Activated CD8-positive, alpha-beta T cell treated with anti-CD3 and anti-CD28 coated beads for 36 hours (primary cell): ENCODE measurements around the gene LRP1. TPM values are rescaled to one million over a fixed set of nuclear protein-coding genes. Genes with fewer than 3 reads are reported as not detected.
A peak's percentile ranks its signal among the peaks of the same experiment; 100 is the strongest.

Source experiments
- ATAC-seq: fragments of 200-7000 bp; cut with Tn5 transposase; one replicate; pipeline ENCODE4 v1.10.0; 2021; ENCODE audit warnings: mild to moderate bottlenecking, moderate library complexity
- CTCF ChIA-PET: fragments of 350-600 bp; sonication (Branson Sonifier 250); formaldehyde crosslinking; loops from one replicate; lab custom pipeline; 2021; ENCODE audit warnings: antibody characterized with exemption; lab: Charles Lee
- POLR2A ChIA-PET: fragments of 350-600 bp; sonication (Branson Sonifier 250); formaldehyde crosslinking; loops from one replicate; lab custom pipeline; 2021; ENCODE audit warnings: antibody characterized with exemption; lab: Charles Lee
- DNase-seq: peaks from one replicate; pipeline ENCODE4 v3.0.0-alpha.2; 2020
- H3K27ac Mint-ChIP-seq: one replicate; pipeline ENCODE4 v1.8.0; 2021; ENCODE audit warnings: mild to moderate bottlenecking, mixed read lengths
- H3K27me3 Mint-ChIP-seq: one replicate; pipeline ENCODE4 v1.8.0; 2021; ENCODE audit warnings: mixed read lengths
- H3K36me3 Mint-ChIP-seq: one replicate; pipeline ENCODE4 v1.8.0; 2021; ENCODE audit warnings: low read depth, mixed read lengths
- H3K4me1 Mint-ChIP-seq: one replicate; pipeline ENCODE4 v1.8.0; 2021; ENCODE audit warnings: low read depth, mixed read lengths
- H3K4me3 Mint-ChIP-seq: one replicate; pipeline ENCODE4 v1.8.0; 2021; ENCODE audit warnings: mild to moderate bottlenecking, moderate library complexity, mixed read lengths
- H3K9me3 Mint-ChIP-seq: one replicate; pipeline ENCODE4 v1.8.0; 2021; ENCODE audit warnings: mixed read lengths
- intact Hi-C: fragments of 100-400 bp; cut with micrococcal nuclease; formaldehyde crosslinking; loops from one replicate; pipeline ENCODE4 v1.10.0; 2022
- total RNA-seq, 2 experiments: library from RNA; stranded (reverse); gene quantifications; one replicate each; pipeline ENCODE4 v1.2.3, GENCODE V29; 2021
- TF ChIP-seq, protein P1 (sequence below): fragments of 200-600 bp; IDR thresholded peaks from one replicate; pipeline ENCODE4 v1.8.0; 2022; ENCODE audit warnings: antibody characterized with exemption, mild to moderate bottlenecking

LRP1 gene
- total RNA-seq, 2 experiments from 2014 or later, result 1.5 to 1.9 TPM

DNA sequence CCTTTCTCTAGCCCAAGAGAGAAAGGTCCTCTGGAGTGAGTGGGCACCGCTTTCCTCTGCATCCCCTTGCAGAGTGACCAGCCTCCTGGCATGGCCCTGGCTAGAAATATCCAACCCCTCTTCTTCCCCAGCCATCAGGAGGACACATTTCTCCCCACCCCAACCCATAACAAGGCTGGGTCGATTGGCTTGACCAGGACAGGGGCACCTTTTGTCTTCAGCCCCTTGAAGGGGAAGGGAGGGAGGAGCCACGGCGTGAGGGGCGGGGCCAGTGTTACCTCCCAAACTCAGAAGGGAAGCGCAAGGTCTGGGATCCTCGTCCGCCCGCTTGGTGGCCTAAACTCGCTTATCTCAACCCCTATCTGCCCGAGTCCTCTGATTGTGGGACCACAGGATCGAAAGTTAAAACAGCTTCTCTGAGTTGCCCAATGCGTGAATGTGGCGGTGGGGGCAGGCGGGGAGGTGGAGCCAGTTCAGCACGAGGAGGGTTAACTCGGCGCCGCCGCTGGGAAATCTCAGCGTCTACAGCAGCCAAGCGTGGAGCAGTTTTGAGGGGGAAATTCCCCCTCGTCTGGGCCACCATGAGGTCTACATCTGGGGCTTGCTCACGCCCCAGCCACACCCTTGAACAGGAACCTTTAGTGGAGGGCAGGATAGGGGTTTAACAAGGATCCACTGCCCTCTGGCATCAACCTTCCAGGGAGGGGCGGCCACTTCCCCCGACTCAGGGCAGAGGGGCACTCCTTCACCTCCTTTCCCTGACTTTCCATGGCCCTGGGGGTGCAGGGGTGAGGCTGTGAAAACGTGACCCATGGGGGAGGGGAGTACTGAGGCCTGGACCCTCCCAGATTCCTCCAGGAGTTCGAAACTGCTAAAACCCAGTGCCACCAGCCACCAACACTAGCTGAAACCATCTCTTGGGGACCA is 17.9 kb upstream of the LRP1 start:
- POLR2A ChIA-PET, result interaction anchor here (1.0 to 17.5 kb wide), 23 partner anchors 14 to 481 kb away, joined by 3 to 417 read pairs (median 6); partner anchors contain the start of genes LRP1, MYO1A, NAB2 and NACA
- ATAC-seq, result peak; percentile 50
- intact Hi-C loops, result loop anchor here (2.0 to 5.0 kb wide), 3 partner anchors 22 to 103 kb away; partner anchors contain the start of genes NAB2 and ZBTB39
- TF ChIP-seq, protein P1, sequence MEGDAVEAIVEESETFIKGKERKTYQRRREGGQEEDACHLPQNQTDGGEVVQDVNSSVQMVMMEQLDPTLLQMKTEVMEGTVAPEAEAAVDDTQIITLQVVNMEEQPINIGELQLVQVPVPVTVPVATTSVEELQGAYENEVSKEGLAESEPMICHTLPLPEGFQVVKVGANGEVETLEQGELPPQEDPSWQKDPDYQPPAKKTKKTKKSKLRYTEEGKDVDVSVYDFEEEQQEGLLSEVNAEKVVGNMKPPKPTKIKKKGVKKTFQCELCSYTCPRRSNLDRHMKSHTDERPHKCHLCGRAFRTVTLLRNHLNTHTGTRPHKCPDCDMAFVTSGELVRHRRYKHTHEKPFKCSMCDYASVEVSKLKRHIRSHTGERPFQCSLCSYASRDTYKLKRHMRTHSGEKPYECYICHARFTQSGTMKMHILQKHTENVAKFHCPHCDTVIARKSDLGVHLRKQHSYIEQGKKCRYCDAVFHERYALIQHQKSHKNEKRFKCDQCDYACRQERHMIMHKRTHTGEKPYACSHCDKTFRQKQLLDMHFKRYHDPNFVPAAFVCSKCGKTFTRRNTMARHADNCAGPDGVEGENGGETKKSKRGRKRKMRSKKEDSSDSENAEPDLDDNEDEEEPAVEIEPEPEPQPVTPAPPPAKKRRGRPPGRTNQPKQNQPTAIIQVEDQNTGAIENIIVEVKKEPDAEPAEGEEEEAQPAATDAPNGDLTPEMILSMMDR, result no peak
- no peaks in the 10 kb centered on the region for H3K9me3 Mint-ChIP-seq
- DNase-seq, result peak; percentile 90
- H3K4me3 Mint-ChIP-seq, result peak overlapping the region; percentile 98
- peaks cover 52% of the 10 kb centered on the region for H3K36me3 Mint-ChIP-seq
- peaks cover 54% of the 10 kb centered on the region for H3K4me1 Mint-ChIP-seq
- H3K27ac Mint-ChIP-seq, result peak overlapping the region; percentile 99
- CTCF ChIA-PET, result interaction anchor here (0.9 to 9.8 kb wide), 21 partner anchors 13 to 358 kb away, joined by 3 to 167 read pairs (median 13); partner anchors contain the start of genes LRP1, NAB2, NEMP1 and PRIM1
- H3K27me3 Mint-ChIP-seq, result no peaks in the 10 kb centered on the region

DNA sequence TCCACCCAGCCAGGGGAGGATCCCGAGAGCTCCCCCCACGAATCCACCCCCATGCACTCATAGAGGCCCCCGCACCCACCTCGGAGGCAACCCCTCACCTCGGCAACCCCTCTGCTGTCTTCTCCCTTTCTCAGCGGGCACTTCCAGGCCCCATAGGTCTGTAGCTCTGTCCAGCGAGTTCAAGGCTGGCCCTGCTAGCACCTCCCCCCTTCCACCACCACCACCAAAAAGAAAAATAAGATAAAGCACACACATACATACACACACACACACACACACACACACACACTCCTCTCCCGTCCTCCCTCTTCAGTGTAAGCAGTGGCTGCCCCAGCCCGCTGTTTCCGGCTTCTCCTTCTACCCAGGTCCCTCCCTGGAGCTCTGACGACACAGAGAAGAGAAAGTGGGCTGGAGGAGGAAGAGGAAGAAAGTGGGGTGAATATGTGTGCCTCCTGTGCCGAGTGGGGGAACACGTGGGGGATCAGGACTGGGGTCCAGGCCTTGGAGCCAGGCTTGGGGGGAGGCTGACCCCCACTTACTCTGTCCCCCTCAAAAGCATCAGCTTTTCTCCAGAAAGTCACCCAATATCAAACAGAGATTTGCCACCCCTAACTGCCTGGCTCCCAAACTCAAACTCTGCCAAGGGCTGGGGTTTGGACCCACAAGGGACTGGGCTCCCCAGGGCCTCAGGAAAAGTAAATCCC is 17.1 kb upstream of the LRP1 start, which contains the start of gene STAT6:
TSS of gene STAT6 (minus strand) at position 332 of the 704 bp plus-strand sequence. CDS start 3,084 bp downstream, outside the sequence.
- POLR2A ChIA-PET, result interaction anchor here (0.9 to 17.5 kb wide), 33 partner anchors 13 to 482 kb away, joined by 3 to 417 read pairs (median 5); partner anchors contain the start of genes LRP1, MYO1A, NAB2 and NACA
- peaks cover 48% of the 10 kb centered on the region for H3K4me1 Mint-ChIP-seq

DNA sequence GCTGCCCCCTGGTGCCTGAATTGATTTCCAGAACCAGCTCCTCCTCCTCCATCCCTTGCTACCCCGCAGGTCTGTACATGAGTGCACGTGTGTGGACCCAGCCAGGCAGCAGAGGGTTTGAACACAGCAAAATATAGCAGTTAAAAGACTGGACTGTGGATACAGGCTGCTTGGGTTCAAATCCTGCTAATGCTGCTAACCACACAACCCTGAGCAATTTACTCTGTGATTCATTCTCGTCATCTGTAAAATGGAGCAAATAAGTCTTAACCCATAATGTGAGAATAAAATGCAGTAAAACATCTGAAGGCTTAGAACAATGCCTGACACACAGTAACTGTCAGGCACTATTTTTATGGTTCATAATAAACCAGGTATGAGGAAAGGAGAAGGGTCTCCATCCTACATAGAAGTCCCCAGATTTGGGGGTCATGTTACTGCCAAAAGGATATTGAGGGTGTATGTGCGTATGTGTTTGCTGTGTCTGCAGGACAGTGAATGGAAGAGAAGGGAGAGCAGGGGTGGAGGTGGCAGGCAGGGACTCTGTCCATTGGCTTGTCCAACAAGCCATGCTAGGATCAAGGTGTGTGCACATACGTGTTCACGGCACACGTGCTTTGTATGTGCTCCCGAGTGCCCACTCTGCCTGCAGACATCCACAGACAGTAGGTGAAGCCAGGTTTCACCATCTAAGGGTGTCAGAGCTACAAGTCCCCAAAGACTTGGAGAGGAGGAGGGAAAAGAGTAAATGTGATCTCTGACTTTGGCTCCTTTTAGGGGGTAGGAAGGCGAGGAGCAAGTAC is 15.6 kb upstream of the LRP1 start:
- ATAC-seq, result no peak
- Mint-ChIP-seq H3K4me3 (peak overlapping the region; percentile 98), H3K36me3 (peaks cover 31% of the 10 kb centered on the region), H3K27ac (peak overlapping the region; percentile 99), H3K9me3 (no peaks in the 10 kb centered on the region), H3K27me3 (no peaks in the 10 kb centered on the region), H3K4me1 (peaks cover 34% of the 10 kb centered on the region)
- TF ChIP-seq, protein P1, result peak; percentile 87
- DNase-seq, result no peak
- CTCF ChIA-PET, result interaction anchor here (0.6 to 9.8 kb wide), 49 partner anchors 9 to 428 kb away, joined by 3 to 167 read pairs (median 5); partner anchors contain the start of genes GLI1, HSD17B6, LRP1 and NAB2
- POLR2A ChIA-PET, result interaction anchor here (0.6 to 17.5 kb wide), 33 partner anchors 9 to 477 kb away, joined by 3 to 417 read pairs (median 5); partner anchors contain the start of genes ATP5F1B, LRP1, MYO1A and NAB2
- intact Hi-C loops, result loop anchor here (5.0 kb wide), 1 partner anchor 105 kb away; the partner anchor contains the start of gene ZBTB39

More for the DNA sequence above, 17.1 kb upstream of the LRP1 start, which contains the start of gene STAT6:
- intact Hi-C loops, result loop anchor here (2.0 to 5.0 kb wide), 3 partner anchors 22 to 104 kb away; partner anchors contain the start of genes NAB2 and ZBTB39
- Mint-ChIP-seq H3K27me3 (no peaks in the 10 kb centered on the region), H3K36me3 (peaks cover 46% of the 10 kb centered on the region), H3K4me3 (peak within 1 kb of the TSS; percentile 98), H3K27ac (peak within 1 kb of the TSS; percentile 99), H3K9me3 (no peaks in the 10 kb centered on the region)
- CTCF ChIA-PET, result interaction anchor here (0.8 to 9.8 kb wide), 41 partner anchors 12 to 358 kb away, joined by 3 to 167 read pairs (median 7); partner anchors contain the start of genes HSD17B6, LRP1, NAB2 and NEMP1
- DNase-seq, result peak; percentile 91
- peak; percentile 57 for ATAC-seq
- TF ChIP-seq, protein P1, result no peak
